Measurements from ENCODE around the gene PLEKHA6. TPM values are rescaled to one million over a fixed set of nuclear protein-coding genes. Genes with fewer than 3 reads are reported as not detected.

Gene PLEKHA6
- total and polyA plus RNA-seq, 2 of the 8 experiments (the other 6 are each of a cell fraction or from before 2014, with no cell fraction given): 4.8 to 20.2 TPM

GRCh38 chr1:204172404-204173029, 187.2 kb downstream of the PLEKHA6 start (continued):
- TF ChIP-seq CHD7 (IDR thresholded peaks at IDR 0.05; ENCODE audit: insufficient replicate concordance, low read length): no peak
- TF ChIP-seq SIRT6 (IDR thresholded peaks at IDR 0.05; ENCODE audit: low read length): no peak
- TF ChIP-seq RFX5 (IDR thresholded peaks at IDR 0.05; ENCODE audit: borderline replicate concordance, low read depth, low read length): no peak
- no peak for TF ChIP-seq RXRA (IDR thresholded peaks at IDR 0.05; ENCODE audit: insufficient read depth, low read depth, low read length)
- TF ChIP-seq EZH2 (IDR thresholded peaks at IDR 0.05; ENCODE audit: low read depth, low read length, severe bottlenecking): no peak
- no peak for TF ChIP-seq KDM4A (IDR thresholded peaks at IDR 0.05; ENCODE audit: low read depth, low read length, severe bottlenecking)
- no peak for TF ChIP-seq EGR1 (IDR thresholded peaks at IDR 0.05; ENCODE audit: borderline replicate concordance, low read depth, low read length)
- no peak for TF ChIP-seq ZNF274 (IDR thresholded peaks at IDR 0.05; ENCODE audit: borderline replicate concordance, extremely low read depth, low read length)
- TF ChIP-seq TEAD4 (IDR thresholded peaks at IDR 0.05; ENCODE audit: low read depth, low read length): no peak
- TF ChIP-seq HDAC6 (IDR thresholded peaks at IDR 0.05; ENCODE audit: low read depth, low read length): no peak
- TF ChIP-seq HDAC2 (IDR thresholded peaks at IDR 0.05; ENCODE audit: borderline replicate concordance in 1 of 2, low read depth in 2 of 2, low read length in 2 of 2): no peak
